ENCODE data around the gene SCN4A.
"Not testable (repeated sequence)": the region's sequence is repeated elsewhere in the genome, so short reads cannot be mapped to it uniquely, and the experiment has no call there.

SCN4A gene

DNA sequence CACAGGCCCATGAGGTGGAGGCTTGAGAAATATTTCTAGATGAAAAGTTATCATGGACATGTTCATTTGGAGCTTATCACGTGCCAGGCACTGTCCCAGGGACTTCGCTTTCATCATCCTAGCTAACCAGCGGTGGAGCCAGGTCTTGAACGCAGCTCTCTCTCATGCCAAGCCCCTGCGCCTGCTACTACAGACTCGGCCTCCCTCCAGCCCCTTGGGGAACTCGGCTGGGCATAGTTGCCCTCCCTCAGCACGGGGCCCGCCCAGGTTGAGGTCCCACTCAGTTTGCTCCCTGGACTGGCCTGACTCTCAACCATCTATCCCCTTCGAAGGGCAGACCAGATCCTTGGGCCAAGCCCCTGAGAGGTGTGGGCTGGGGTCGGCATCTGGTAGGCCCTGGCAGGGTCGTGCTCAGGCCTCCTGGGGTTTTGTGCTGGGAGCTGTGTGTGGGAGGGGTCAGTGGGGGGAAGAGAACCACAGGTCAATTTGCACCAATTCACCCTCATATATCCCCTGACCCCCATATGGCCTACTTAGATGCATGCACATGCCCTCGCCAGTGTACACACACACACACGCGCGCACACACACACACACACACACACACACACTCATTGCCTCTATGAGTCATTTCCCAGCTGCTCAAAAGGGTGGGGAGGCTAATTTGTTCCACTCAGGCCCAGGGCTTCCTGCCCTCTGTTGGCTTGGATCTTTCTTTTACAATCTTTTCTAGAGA is 12.1 kb upstream of the SCN4A start:
- DNase-seq = peak; percentile 89

DNA sequence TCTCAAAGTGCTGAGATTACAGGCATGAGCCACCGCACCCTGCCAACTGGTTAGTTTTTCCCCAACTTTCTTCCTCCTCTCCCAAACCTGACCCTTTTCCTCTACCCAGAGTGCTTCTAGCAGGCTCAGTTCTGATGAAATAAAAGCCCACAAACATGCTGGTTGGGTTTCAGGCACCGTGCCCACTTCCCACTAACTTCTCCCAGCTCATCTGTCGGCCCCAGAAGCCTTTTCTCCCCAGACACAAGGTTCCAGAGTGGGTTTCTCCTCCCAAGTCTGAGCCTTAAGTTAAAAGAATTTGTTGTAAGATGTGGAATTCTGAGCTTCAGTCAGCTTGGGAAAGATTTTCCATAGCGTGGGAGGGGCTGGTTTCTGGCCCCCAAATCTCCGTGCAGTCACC is 11.5 kb upstream of the SCN4A start:
- DNase-seq = peak; percentile 41

DNA sequence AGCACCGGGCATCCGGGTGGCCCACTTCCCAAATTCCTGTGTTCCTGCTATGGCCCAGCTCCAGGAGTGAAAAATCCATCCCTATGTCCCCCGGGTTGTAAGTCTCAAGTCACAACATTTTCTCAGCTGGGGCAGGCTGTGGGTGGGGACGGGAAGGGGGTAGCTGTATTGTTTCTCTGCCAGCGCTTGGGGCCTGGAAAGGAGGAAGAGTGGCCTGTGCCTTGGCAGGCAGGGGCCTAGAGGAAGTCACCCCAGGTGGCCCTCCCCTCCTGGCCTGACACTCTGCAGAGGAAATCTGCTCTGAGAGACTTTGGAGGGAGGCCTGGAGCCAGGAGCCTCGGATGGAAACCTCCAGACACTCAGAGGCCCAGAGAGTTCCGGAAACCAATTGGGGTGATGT is 10.6 kb upstream of the SCN4A start:
- no peak for DNase-seq

DNA sequence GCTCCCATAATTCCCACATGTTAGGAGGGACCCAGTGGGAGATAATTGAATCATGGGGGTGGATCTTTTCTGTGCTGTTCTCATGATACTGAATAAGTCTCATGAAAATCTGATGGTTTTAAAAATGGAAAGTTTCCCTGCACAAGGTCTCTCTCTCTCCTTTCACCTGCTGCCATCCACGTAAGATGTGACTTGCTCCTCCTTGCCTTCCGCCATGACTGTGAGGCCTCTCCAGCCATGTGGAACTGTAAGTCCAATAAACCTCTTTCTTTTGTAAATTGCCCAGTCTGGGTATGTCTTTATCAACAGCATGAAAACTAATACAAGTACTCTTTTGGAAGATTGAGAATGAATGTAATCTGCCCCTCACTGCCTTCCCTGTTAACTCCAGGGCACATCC is 9.9 kb upstream of the SCN4A start:
- not testable (repeated sequence) for DNase-seq

DNA sequence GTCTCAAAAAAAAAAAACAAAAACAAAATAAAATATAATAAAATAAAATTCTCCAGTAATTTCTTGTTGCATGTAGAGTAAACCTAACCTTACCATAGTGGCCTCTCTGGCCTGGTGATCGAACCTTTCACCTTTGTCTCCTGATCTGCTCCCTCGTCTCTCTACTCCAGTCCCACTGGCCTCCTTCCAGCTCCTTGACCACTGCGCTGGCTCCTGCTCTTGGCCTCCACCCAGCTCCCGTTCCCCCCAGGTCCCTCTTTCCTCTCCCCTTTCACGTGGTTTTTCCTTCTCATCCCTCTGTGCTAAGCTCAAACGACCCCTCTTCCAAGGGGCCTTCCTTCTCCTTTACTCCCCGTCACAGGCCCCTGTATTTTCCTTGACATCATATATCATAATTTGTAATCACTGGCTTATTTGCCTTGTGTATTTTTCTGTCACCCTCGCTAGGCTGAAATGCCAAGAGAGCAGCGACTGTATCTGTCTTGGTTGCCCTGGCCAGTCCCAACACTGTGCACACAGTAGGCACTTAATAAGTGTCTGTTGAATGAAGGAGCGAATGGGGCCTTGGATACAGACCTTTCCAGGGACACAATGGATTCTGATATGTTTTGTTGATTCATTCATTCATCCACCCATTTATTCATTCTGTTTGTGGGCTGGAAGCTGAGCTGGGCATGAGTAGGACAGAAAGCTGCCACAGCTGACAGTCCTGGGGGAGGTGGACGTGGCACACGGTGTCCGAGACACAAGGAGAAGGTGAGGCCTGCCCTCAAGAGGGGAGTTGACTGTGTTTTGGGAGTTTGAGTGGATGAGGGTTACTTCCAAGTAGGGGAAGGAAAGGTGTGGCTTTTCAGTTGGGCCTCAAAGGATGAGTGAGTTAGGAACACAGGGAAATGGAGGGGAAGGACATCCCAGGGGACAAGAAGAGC is 5.8 kb upstream of the SCN4A start:
- no peak for DNase-seq

DNA sequence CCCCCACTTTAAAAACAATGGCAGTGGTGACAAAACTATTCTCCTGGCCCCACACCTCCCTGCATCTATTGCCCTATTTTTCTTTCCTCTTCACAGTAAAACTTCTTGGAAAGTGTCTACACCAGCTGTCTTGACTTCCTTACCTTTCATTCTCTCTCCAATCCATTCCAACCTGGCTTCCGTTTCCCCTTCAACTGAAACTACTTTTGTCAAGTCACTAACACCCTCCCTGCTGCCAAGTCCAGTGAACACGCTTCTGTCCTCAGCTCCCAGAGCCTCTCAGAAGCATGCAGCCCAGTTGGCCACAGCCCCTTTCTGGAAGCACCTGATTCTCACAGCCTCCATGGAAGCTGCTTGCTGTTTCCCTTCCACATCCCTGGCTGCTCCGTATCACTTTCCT is 4.0 kb upstream of the SCN4A start:
- no peak for DNase-seq

DNA sequence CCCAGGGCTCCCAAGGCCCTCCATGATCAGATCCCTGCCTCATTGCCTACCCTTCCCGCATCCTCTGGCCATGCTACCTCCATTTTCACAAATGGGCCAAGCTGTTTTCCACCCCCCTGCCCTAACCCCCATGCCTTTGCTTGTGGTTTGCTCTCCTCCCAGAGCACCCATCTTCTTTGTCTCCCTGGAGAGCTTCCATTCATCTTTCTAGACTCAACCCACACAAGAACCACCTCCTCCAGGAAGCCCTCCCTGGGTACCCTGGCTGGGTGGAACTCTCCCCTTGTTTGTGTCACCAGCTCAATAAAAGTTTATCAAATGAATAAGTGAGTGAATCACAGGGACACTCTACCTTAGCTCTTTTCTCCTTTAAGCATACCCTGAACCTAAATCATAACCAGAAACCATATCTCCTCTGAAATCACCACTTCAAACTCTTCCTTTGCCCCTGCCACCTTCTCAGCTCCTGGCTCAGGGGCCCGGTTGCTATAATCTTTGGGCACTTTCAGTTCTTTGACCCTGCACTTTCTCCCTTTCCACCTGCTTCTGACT is 2.9 kb upstream of the SCN4A start:
- no peak for DNase-seq

DNA sequence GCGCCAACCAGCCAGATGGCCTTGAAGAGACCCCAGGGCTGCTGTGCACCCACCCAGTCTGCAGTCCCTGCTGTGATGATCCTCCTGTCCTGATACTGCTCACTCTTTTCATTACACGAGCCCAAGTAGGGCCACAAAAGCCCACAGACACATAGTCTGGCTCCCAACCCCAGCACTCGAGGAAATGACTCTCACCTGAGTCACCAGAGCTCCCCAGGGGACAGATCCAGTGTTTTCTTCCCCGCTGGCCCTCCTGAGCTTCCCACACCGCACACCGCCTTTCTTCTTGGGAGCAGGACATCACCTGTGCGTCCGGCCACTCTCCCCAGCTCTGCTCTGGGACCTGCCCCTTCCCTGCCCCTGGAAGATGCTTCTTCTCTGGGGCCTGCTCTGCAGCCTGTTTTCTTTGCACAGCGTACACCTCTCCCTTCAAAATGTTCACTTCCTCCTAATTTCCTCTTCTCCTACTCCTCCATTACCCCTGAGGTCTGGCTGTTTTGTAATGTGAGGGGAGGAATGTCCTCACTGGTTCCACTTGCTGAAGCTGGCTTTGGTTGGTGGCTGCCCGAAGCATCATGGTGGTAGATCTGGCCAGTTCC is 2.0 kb upstream of the SCN4A start:
- peak; percentile 76 for DNase-seq

DNA sequence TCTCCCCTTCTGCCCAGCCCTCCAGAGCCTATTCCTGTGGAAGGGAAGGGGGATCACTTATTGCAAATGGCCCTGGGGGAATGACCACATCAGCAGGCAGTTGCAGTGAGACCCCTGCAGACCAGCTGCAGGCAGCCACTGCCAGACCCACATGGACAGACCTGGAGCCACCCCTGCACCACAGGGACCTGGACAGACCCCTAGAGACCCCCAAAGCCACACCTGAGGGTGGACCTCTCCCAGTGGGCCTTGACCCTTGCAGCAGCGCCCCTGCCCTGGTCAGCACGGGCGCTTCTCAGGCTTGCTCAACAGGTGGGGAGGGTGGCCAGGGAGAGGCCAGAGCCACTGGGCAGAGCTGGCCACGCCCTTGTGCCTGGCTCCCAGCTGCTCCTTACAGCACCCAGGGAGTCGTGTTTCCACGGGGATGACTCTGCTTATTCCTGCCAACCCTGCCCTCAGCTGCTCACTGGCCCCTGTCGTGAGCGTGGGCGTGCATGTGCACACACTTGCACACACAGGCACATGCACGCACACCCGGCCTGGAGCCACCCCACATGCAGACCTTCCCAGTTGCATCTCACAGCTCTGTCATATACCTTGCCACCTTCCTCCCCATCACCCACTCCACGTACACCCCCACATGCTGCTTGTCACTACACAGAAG is 1.3 kb upstream of the SCN4A start:
- no peak for DNase-seq

DNA sequence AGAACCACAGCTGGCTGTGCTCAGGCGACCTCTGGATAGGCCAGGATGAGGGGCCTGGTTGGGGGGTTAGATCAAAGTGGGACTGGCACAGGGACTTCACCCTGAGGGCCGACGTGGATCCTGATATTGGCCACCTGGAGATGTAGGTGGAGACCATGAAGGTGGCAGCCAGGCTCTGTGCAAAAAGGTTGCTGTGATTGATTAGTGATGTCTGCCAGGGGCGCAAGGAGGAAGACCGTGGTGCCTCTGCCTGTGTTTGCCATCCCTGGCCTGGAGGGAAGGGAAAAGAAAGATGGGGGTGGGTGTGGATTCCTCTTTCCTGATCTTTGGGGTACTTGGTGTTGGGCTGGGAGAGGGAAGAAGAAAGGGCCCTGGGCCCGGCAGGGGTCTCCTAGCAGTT is 529 bp upstream of the SCN4A start:
- DNase-seq = no peak

DNA sequence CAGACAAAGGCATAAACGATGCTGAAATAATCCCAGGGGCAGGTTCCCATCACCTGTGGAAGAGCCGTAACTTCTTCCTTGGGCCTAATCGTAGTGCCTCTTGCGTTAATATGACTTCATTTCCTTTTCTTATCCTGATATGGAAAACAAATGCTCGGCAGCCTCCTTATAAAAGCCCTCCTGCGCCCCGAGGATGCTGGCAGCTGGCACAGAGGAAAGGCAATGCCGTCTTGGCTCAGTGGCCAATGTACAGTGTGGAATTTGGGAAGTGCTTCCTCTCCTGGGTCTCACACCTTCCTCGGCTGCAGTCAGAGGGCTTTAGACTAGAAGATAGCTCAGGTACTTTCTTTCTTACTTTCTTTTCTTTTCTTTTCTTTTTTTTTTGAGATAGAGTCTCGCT is 3.4 kb downstream of the SCN4A start:
- DNase-seq = no peak

DNA sequence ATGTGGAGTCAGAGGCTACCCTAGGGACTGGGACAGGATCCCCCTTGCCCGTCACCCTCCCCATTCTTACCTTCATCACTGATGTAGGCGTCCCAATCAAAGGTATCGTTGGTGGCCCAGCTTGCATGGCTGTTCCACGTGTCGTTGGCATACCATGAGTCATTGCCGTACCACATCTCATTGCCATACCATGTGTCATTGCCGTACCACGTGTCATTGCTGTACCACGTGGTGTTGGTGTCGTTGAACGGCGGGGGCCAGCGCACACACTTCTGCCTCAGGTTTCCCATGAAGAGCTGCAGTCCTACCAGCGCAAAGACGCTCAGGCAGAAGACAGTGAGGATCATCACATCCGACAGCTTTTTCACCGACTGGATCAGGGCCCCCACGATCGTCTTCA is 4.8 kb downstream of the SCN4A start:
- peak; percentile 17 for DNase-seq

DNA sequence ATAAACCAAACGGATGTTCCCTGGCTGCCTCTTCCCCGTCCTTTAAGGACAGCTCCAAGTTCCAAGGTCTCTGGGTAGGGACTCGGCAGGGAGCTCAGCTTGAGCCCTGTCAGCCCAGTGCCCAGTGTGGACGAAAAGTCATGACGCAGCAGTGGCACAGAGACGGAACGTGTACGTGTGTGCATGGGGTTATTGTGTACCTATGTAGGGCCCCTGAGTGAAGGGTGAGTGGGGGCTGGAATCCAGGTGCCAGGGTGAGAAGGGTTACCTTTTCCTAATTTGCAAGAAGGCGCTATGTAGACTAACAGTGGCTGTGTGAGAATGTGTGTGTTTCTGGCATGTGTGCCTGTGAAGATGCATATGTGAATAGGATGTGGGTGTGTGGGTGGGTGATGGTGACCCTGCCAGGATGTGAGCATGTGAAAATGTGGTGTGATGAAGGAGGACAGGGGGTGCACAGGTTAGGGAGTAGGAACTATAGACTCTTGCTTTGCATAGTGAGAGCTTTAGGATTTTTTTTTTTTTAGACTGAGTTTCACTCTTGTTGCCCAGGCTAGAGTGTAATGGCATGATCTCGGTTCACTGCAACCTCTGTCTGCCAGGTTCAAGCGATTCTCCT is 6.0 kb downstream of the SCN4A start:
- no peak for DNase-seq

DNA sequence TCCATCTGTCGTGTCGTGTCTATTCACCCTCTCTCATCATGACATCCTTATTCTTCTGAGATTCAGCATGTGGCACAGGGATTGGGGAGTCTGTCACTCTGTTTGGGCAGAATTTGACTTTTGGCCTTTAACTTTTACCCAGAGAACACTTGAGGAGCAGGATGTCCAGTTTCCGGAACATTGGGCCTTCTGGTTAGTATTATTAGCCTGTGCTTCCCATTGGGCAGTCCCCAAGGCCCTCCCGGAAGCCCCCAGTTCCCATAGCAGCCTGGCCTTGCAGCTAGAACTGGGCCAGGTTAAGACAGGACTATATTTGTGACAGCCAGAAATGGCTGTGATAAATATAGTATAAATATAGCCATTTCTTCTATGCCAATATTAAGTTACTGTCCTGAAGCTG is 9.6 kb downstream of the SCN4A start:
- no peak for DNase-seq

DNA sequence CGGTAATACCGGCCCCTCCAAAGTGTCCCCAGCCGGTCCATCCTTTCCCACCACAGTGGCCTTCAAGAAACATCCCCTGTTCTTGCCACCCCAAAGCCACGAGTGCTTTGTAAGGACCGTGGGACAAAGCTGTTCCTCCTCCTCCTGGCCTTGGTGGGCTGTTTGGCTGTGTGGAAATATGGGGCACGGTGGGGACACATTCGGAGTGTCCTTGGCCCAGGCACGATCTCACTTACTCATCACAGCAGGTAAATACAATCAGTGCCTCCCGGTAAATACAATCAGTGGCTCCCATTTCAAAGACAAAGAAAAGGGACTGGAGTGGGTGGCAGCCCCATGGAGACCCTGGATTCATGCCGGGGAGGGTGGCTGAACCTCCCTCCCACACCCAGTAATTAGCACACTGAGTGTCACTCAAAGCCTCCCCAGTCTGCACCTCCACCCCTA is 10.4 kb downstream of the SCN4A start:
- DNase-seq = no peak

DNA sequence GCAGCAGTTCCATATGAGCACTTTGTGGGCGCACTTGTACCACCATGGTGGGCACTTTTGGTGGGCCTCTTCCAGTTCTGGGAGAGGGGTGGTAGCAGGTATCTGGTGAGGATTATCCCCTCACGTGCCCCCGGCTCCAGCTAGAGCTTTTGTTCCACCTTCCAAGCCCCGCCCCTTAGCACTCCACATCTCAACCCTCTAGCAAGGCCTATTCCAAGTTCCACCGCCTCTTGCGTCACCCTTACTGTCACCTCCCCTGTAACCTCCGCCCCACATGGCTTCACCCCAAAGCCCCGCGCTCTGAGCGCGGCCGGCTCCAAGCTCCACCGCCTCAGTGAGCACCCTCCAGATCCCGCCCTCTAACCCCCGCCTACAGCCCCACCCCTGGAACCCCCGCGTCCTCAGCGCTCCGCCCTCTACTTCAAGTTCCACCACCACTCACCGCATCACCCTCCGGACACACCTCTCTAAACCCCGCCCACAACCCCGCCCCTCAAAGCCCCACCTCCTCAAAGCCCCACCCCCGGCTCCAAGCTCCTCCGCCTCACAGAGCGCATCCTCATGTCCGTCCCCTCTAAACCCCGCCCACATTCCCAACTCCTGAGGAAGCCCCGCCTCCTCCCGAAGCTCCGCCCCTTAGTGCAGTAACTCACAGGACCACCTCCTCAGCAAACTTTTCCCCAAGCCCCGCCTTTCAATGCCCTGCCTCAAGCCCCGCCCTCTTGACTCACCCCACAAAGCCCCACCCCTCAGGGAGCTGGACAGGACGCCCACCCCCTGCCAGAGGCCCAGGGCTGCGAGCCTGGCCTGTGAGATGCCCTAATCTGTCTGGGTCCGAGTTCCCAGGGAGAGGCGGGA is 11.1 kb downstream of the SCN4A start:
- peak; percentile 73 for DNase-seq

DNA sequence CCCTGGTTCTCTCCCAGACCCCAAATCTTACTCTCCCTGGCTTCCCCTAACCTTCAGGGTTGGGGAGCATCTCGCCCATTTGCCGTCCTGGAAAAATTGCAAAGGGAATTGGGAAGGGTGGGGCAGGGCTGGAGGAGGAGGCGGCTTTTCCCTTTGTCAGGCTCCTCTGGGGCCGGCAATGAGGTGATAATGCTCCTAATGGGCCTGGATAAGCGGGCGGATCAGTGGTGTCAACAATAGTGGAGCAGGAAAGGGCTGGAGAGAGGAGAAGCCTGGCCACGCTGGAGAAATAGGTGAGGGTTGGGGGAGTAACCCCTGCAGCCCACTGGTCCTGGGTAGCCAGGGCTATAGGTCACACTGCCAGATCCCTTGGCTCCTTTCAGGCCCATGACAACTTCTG is 12.3 kb downstream of the SCN4A start:
- DNase-seq = no peak

DNA sequence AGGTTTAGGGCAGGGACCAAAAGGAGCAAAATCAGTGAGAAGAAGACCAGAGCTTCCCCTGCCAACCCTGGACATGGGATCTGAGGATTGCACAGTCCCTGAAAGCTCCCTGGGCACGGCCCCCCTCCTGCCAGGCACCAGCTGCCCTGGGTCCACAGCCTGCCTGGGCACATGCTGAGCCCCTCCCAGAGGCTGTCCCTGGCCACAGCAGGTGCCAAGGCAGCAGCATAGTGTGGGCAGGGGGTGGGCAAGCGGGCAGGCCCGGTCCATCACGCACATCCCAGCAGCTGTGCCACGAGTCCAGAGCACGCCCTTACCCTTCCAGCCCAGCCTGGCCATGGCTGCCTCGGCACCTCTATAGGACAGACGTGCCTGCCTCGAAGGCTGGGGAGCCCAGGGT is 12.7 kb downstream of the SCN4A start:
- no peak for DNase-seq

DNA sequence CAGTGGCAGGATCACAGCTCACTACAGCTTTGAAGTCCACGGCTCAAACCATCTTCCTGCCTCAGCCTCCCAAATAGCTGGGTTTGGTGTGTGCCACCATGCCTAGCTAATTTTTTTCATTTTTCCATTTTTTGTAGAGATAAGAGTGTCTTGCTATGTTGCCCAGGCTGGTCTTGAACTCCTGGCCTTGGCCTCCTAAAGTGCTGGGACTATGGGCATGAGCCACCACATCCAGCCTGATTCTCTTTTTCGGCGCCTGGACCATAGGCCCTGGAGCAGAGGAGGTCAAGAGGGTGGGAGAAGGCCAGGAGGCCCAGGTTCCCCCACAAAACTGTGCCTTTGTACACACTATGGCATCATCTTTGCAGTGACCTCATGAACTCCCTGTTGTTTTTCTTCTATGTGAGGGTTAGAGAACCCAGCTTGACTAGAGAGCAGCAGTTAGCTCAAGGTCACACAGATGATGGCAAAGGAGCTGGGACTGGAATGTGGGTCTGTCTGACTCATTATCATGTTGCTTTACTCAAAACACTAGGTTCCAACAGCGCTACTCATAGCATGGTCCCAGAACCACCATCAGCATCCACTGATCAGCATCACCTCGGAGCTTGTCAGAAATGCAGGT is 16.3 kb downstream of the SCN4A start:
- DNase-seq = peak; percentile 47

DNA sequence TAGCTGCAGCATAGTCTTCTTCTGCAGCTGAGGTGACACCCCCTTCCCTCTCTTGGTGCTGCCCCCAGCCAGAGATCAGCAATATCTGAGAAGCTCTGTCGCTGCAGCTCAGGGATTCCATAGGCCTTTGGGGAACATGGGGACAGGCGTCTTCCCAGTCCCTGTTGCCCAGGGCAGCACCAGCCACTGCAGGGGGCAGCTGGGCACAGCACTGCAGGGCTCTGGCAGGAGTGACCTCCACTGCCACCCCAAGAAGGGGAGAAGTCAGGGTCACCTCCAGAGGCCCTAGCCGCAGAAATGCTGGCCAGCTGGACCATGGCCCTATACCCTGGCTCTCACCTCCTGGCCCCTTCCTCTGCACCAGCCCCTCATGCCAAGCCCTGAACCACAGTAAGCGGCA is 16.9 kb downstream of the SCN4A start:
- DNase-seq = no peak

DNA sequence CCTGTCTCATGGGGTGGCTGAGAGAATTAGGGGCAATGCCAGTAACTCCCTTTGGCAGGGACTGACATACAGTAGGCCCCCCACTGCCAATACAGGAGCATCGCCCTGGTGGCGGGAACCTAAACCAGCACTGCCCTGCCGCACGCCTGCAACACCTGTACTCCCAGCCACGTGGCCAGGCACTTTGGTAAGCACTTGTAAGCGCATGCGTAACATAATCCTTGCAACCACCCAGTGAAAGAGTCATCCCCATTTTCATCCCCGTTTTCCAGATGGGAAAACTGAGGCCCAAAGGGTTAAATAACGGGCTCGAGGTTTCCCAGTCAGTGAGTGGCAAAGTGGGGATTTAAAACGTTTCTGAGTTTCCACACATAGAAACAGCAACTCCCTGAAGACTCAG is 17.5 kb downstream of the SCN4A start:
- DNase-seq = no peak
